ENCODE data around the gene ERLEC1. TPM values are rescaled to one million over a fixed set of nuclear protein-coding genes. Genes with fewer than 3 reads are reported as not detected.

The ERLEC1 gene
- polyA plus RNA-seq, 1 experiment, result 26.6 TPM

- Histone ChIP-seq H3K4me3 (ENCODE audit: low read depth, low read length) (no peak overlapping the region), H3K27me3 (ENCODE audit: control insufficient read depth, insufficient read depth, low read length) (no peaks in the 10 kb centered on the region), H3K36me3 (ENCODE audit: control insufficient read depth, insufficient read depth, low read length) (peaks cover 10% of the 10 kb centered on the region)
- ChIA-PET CTCF (no interaction called here), POLR2A (no interaction called here)
- DNase-seq (ENCODE audit: low read depth), result no peak
- no peak for TF ChIP-seq CTCF (IDR thresholded peaks at IDR 0.05; ENCODE audit: insufficient read depth, low read depth, low read length)
Measured at GRCh38 chr2:53811601-53812000, 24.8 kb downstream of the ERLEC1 start.

GRCh38 chr2:53813151-53813550 is 26.3 kb downstream of the ERLEC1 start:
- H3K27me3 ChIP-seq (ENCODE audit: control insufficient read depth, insufficient read depth, low read length), result no peaks in the 10 kb centered on the region
- CTCF ChIA-PET, result interaction anchor here (0.6 to 1.0 kb wide), 2 partner anchors 11 to 147 kb away, joined by 4 read pairs; no protein-coding TSS in a partner anchor
- H3K36me3 ChIP-seq (ENCODE audit: control insufficient read depth, insufficient read depth, low read length), result peaks cover 9% of the 10 kb centered on the region
- POLR2A ChIA-PET, result interaction anchor here (0.6 kb wide), 1 partner anchor 101 kb away, joined by 4 read pairs; no protein-coding TSS in a partner anchor
- TF ChIP-seq CTCF (IDR thresholded peaks at IDR 0.05; ENCODE audit: insufficient read depth, low read depth, low read length), result no peak
- no peak overlapping the region for H3K4me3 ChIP-seq (ENCODE audit: low read depth, low read length)
- no peak for DNase-seq (ENCODE audit: low read depth)

GRCh38 chr2:53818854-53819435 is 32.1 kb downstream of the ERLEC1 start:
- POLR2A ChIA-PET, result no interaction called here
- Histone ChIP-seq H3K4me3 (ENCODE audit: low read depth, low read length) (no peak overlapping the region), H3K36me3 (ENCODE audit: control insufficient read depth, insufficient read depth, low read length) (peaks cover 9% of the 10 kb centered on the region), H3K27me3 (ENCODE audit: control insufficient read depth, insufficient read depth, low read length) (no peaks in the 10 kb centered on the region)
- CTCF ChIA-PET, result interaction anchor here (1.3 kb wide), 1 partner anchor 12 kb away, joined by 3 read pairs; no protein-coding TSS in a partner anchor
- no peak for TF ChIP-seq CTCF (IDR thresholded peaks at IDR 0.05; ENCODE audit: insufficient read depth, low read depth, low read length)
- DNase-seq (ENCODE audit: low read depth), result no peak

- H3K4me3 ChIP-seq (ENCODE audit: low read depth, low read length), result no peak overlapping the region
- TF ChIP-seq CTCF (IDR thresholded peaks at IDR 0.05; ENCODE audit: insufficient read depth, low read depth, low read length), result no peak
- CTCF ChIA-PET, result interaction anchor here (1.3 kb wide), 1 partner anchor 13 kb away, joined by 3 read pairs; no protein-coding TSS in a partner anchor
- H3K36me3 ChIP-seq (ENCODE audit: control insufficient read depth, insufficient read depth, low read length), result peaks cover 9% of the 10 kb centered on the region
- POLR2A ChIA-PET, result no interaction called here
- no peaks in the 10 kb centered on the region for H3K27me3 ChIP-seq (ENCODE audit: control insufficient read depth, insufficient read depth, low read length)
- no peak for DNase-seq (ENCODE audit: low read depth)
Measured at GRCh38 chr2:53819634-53820033, 32.8 kb downstream of the ERLEC1 start.

GRCh38 chr2:53820048-53820447 is 33.2 kb downstream of the ERLEC1 start:
- Histone ChIP-seq H3K4me3 (ENCODE audit: low read depth, low read length) (no peak overlapping the region), H3K36me3 (ENCODE audit: control insufficient read depth, insufficient read depth, low read length) (peaks cover 9% of the 10 kb centered on the region), H3K27me3 (ENCODE audit: control insufficient read depth, insufficient read depth, low read length) (no peaks in the 10 kb centered on the region)
- DNase-seq (ENCODE audit: low read depth), result no peak
- TF ChIP-seq CTCF (IDR thresholded peaks at IDR 0.05; ENCODE audit: insufficient read depth, low read depth, low read length), result no peak
- ChIA-PET POLR2A (no interaction called here), CTCF (no interaction called here)
